WTC11 (cell line): ENCODE data around the gene FNDC1. TPM values are rescaled to one million over a fixed set of nuclear protein-coding genes. Genes with fewer than 3 reads are reported as not detected.

Experiments
- ATAC-seq: fragments of 200-7000 bp; cut with Tn5 transposase; 2 replicates; pipeline ENCODE4 v1.10.0; 2021; ENCODE audit warnings: mild to moderate bottlenecking, moderate library complexity
- CTCF ChIA-PET: fragments of 300-600 bp; sonication (Branson Sonifier 250); formaldehyde crosslinking; loops from one replicate; lab custom pipeline; 2021; ENCODE audit warnings: antibody characterized with exemption; lab: Charles Lee
- POLR2A ChIA-PET: fragments of 350-600 bp; sonication (Branson Sonifier 250); formaldehyde crosslinking; loops from one replicate; lab custom pipeline; 2021; ENCODE audit warnings: antibody characterized with exemption; lab: Charles Lee
- DNase-seq: peaks from one replicate; pipeline ENCODE4 v3.0.0; 2021; ENCODE audit warnings: low spot score
- H3K27ac Mint-ChIP-seq: 2 replicates; pipeline ENCODE4 v1.8.0; 2021; ENCODE audit warnings: mixed read lengths
- H3K27me3 Mint-ChIP-seq: 2 replicates; pipeline ENCODE4 v1.8.0; 2021; ENCODE audit warnings: low read depth, mild to moderate bottlenecking, moderate library complexity, mixed read lengths
- H3K36me3 Mint-ChIP-seq: 2 replicates; pipeline ENCODE4 v1.8.0; 2021; ENCODE audit warnings: mixed read lengths
- H3K4me1 Mint-ChIP-seq: 2 replicates; pipeline ENCODE4 v1.8.0; 2022; ENCODE audit warnings: mixed read lengths
- H3K4me3 Mint-ChIP-seq: 2 replicates; pipeline ENCODE4 v1.8.0; 2021; ENCODE audit warnings: mild to moderate bottlenecking, moderate library complexity, mixed read lengths
- H3K9me3 Mint-ChIP-seq: 2 replicates; pipeline ENCODE4 v1.8.0; 2021; ENCODE audit warnings: mixed read lengths
- FOXJ3 ChIP-seq: sonication (generic); formaldehyde crosslinking; IDR thresholded peaks from 2 replicates; pipeline ENCODE4 v1.9.0; 2021; ENCODE audit warnings: missing genetic modification reagents, mild to moderate bottlenecking, borderline replicate concordance
- FOXP1 ChIP-seq: sonication (generic); formaldehyde crosslinking; IDR thresholded peaks from 2 replicates; pipeline ENCODE4 v1.8.0; 2022; ENCODE audit warnings: missing genetic modification reagents, mild to moderate bottlenecking, moderate library complexity, borderline replicate concordance
- GABPB1 ChIP-seq: sonication (generic); formaldehyde crosslinking; IDR thresholded peaks from 2 replicates; pipeline ENCODE4 v1.8.1; 2023; ENCODE audit warnings: mild to moderate bottlenecking, missing genetic modification reagents
- GTF2I ChIP-seq: fragments of 250-450 bp; sonication (Bioruptor Pico); conservative IDR thresholded peaks from 2 replicates; pipeline ENCODE4 v1.4.0; 2021; ENCODE audit warnings: mild to moderate bottlenecking
- MYBL2 ChIP-seq: sonication (generic); formaldehyde crosslinking; IDR thresholded peaks from 2 replicates; pipeline ENCODE4 v1.8.1; 2023; ENCODE audit warnings: mild to moderate bottlenecking, moderate library complexity, missing genetic modification reagents
- SOX15 ChIP-seq: fragments of 250-450 bp; sonication (Bioruptor Pico); IDR thresholded peaks from 2 replicates; pipeline ENCODE4 v1.9.0; 2021; ENCODE audit warnings: mild to moderate bottlenecking
- ZNF219 ChIP-seq: sonication (generic); formaldehyde crosslinking; IDR thresholded peaks from 2 replicates; pipeline ENCODE4 v1.8.0; 2023; ENCODE audit warnings: missing genetic modification reagents, mild to moderate bottlenecking, borderline replicate concordance
- total RNA-seq: library from RNA; stranded (reverse); gene quantifications from 3 replicates; pipeline ENCODE4 v1.2.3, GENCODE V29; 2021
- TF ChIP-seq, protein P1 (sequence below): fragments of 250-450 bp; sonication (Bioruptor Pico); IDR thresholded peaks from 2 replicates; pipeline ENCODE4 v1.9.0; 2021; ENCODE audit warnings: mild to moderate bottlenecking
- TF ChIP-seq, protein P2 (sequence below): sonication (generic); formaldehyde crosslinking; conservative IDR thresholded peaks from 2 replicates; pipeline ENCODE4 v1.8.1; 2023; ENCODE audit warnings: mild to moderate bottlenecking, low read depth, missing genetic modification reagents, moderate library complexity
- TF ChIP-seq, protein P3 (sequence below): sonication (generic); formaldehyde crosslinking; IDR thresholded peaks from 2 replicates; pipeline ENCODE4 v1.8.0; 2022; ENCODE audit warnings: mild to moderate bottlenecking, missing genetic modification reagents
- TF ChIP-seq, protein P4 (sequence below): sonication (generic); formaldehyde crosslinking; IDR thresholded peaks from 2 replicates; pipeline ENCODE4 v1.8.1; 2022; ENCODE audit warnings: missing genetic modification reagents, borderline replicate concordance
- TF ChIP-seq, protein P5 (sequence below): sonication (generic); formaldehyde crosslinking; IDR thresholded peaks from 2 replicates; pipeline ENCODE4 v1.8.1; 2022; ENCODE audit warnings: mild to moderate bottlenecking, moderate library complexity, missing genetic modification reagents
- TF ChIP-seq, protein P6 (sequence below): sonication (generic); formaldehyde crosslinking; IDR thresholded peaks from 2 replicates; pipeline ENCODE4 v1.8.1; 2023; ENCODE audit warnings: mild to moderate bottlenecking, moderate library complexity, missing genetic modification reagents
- TF ChIP-seq, protein P7 (sequence below): sonication (generic); formaldehyde crosslinking; IDR thresholded peaks from 2 replicates; pipeline ENCODE4 v1.8.0; 2023; ENCODE audit warnings: missing genetic modification reagents
- TF ChIP-seq, protein P8 (sequence below): sonication (generic); formaldehyde crosslinking; IDR thresholded peaks from 2 replicates; pipeline ENCODE4 v1.8.1; 2022; ENCODE audit warnings: low read depth, missing genetic modification reagents, borderline replicate concordance
- TF ChIP-seq, protein P9 (sequence below): sonication (generic); formaldehyde crosslinking; conservative IDR thresholded peaks from 2 replicates; pipeline ENCODE4 v1.8.1; 2022; ENCODE audit warnings: mild to moderate bottlenecking, missing genetic modification reagents

FNDC1 gene
- total RNA-seq, 1 experiment from 2014 or later = 0.44 TPM

DNA sequence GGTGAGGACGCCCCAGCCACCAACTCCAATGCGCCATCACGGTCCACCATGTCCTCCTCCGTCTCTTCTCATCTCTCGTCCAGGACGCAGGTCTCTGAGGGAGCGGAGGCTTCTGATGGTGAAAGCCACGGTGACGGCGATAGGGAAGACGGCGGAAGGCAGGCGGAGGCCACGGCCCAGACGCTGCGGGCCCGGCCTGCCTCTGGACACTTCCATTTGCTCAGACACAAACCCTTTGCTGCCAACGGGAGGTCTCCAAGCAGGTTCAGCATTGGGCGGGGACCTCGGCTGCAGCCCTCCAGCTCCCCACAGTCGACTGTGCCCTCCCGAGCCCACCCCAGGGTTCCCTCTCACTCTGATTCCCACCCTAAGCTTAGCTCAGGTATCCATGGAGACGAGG, 63.6 kb downstream of the FNDC1 start (continued):
- TF ChIP-seq, protein P1, sequence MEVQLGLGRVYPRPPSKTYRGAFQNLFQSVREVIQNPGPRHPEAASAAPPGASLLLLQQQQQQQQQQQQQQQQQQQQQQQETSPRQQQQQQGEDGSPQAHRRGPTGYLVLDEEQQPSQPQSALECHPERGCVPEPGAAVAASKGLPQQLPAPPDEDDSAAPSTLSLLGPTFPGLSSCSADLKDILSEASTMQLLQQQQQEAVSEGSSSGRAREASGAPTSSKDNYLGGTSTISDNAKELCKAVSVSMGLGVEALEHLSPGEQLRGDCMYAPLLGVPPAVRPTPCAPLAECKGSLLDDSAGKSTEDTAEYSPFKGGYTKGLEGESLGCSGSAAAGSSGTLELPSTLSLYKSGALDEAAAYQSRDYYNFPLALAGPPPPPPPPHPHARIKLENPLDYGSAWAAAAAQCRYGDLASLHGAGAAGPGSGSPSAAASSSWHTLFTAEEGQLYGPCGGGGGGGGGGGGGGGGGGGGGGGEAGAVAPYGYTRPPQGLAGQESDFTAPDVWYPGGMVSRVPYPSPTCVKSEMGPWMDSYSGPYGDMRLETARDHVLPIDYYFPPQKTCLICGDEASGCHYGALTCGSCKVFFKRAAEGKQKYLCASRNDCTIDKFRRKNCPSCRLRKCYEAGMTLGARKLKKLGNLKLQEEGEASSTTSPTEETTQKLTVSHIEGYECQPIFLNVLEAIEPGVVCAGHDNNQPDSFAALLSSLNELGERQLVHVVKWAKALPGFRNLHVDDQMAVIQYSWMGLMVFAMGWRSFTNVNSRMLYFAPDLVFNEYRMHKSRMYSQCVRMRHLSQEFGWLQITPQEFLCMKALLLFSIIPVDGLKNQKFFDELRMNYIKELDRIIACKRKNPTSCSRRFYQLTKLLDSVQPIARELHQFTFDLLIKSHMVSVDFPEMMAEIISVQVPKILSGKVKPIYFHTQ (CRISPR knock-in tag) = no peak
- no peak for TF ChIP-seq FOXJ3
- TF ChIP-seq, protein P2, sequence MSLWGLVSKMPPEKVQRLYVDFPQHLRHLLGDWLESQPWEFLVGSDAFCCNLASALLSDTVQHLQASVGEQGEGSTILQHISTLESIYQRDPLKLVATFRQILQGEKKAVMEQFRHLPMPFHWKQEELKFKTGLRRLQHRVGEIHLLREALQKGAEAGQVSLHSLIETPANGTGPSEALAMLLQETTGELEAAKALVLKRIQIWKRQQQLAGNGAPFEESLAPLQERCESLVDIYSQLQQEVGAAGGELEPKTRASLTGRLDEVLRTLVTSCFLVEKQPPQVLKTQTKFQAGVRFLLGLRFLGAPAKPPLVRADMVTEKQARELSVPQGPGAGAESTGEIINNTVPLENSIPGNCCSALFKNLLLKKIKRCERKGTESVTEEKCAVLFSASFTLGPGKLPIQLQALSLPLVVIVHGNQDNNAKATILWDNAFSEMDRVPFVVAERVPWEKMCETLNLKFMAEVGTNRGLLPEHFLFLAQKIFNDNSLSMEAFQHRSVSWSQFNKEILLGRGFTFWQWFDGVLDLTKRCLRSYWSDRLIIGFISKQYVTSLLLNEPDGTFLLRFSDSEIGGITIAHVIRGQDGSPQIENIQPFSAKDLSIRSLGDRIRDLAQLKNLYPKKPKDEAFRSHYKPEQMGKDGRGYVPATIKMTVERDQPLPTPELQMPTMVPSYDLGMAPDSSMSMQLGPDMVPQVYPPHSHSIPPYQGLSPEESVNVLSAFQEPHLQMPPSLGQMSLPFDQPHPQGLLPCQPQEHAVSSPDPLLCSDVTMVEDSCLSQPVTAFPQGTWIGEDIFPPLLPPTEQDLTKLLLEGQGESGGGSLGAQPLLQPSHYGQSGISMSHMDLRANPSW = no peak

DNA sequence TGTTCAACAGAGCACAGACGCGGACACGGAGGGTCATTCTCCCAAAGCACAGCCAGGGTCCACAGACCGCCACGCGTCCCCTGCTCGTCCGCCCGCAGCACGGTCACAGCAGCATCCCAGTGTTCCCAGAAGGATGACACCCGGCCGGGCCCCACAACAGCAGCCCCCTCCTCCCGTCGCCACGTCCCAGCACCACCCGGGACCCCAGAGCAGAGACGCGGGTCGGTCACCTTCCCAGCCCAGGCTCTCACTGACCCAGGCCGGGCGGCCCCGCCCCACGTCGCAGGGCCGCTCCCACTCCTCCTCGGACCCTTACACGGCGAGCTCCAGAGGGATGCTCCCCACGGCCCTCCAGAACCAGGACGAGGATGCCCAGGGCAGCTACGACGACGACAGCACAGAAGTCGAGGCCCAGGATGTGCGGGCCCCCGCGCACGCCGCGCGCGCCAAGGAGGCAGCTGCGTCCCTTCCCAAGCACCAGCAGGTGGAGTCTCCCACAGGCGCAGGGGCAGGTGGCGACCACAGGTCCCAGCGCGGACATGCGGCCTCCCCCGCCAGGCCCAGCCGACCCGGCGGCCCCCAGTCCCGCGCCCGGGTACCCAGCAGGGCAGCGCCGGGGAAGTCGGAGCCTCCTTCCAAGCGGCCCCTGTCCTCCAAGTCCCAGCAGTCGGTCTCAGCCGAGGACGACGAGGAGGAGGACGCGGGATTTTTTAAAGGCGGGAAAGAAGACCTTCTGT, 64.3 kb downstream of the FNDC1 start:
- peak overlapping the region; percentile 61 for H3K4me3 Mint-ChIP-seq
- ATAC-seq (peak; percentile 90), DNase-seq (peak; percentile 60)
- H3K9me3 Mint-ChIP-seq = no peaks in the 10 kb centered on the region
- H3K36me3 Mint-ChIP-seq = no peaks in the 10 kb centered on the region
- ChIA-PET CTCF (interaction anchor here (0.7 to 3.1 kb wide), 9 partner anchors 16 to 421 kb away, joined by 3 to 23 read pairs (median 3); no protein-coding TSS in a partner anchor), POLR2A (no interaction called here)
- H3K4me1 Mint-ChIP-seq = no peaks in the 10 kb centered on the region
- H3K27me3 Mint-ChIP-seq = peaks cover 44% of the 10 kb centered on the region
- no peak overlapping the region for H3K27ac Mint-ChIP-seq
- TF ChIP-seq, protein P3, sequence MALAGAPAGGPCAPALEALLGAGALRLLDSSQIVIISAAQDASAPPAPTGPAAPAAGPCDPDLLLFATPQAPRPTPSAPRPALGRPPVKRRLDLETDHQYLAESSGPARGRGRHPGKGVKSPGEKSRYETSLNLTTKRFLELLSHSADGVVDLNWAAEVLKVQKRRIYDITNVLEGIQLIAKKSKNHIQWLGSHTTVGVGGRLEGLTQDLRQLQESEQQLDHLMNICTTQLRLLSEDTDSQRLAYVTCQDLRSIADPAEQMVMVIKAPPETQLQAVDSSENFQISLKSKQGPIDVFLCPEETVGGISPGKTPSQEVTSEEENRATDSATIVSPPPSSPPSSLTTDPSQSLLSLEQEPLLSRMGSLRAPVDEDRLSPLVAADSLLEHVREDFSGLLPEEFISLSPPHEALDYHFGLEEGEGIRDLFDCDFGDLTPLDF (CRISPR knock-in tag) = no peak
- TF ChIP-seq, protein P2 = no peak
- TF ChIP-seq ZNF219 (CRISPR knock-in tag) (no peak), GABPB1 (CRISPR knock-in tag) (no peak), FOXP1 (CRISPR knock-in tag) (peak; percentile 82; the same call in 1 of the 2 replicates), GTF2I (no peak), SOX15 (CRISPR knock-in tag) (no peak), MYBL2 (CRISPR knock-in tag) (0 out of 2 replicates have a peak, but pooled peaks have one; percentile 28)
- TF ChIP-seq, protein P4, sequence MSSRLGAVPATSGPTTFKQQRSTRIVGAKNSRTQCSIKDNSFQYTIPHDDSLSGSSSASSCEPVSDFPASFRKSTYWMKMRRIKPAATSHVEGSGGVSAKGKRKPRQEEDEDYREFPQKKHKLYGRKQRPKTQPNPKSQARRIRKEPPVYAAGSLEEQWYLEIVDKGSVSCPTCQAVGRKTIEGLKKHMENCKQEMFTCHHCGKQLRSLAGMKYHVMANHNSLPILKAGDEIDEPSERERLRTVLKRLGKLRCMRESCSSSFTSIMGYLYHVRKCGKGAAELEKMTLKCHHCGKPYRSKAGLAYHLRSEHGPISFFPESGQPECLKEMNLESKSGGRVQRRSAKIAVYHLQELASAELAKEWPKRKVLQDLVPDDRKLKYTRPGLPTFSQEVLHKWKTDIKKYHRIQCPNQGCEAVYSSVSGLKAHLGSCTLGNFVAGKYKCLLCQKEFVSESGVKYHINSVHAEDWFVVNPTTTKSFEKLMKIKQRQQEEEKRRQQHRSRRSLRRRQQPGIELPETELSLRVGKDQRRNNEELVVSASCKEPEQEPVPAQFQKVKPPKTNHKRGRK (CRISPR knock-in tag) = no peak
- TF ChIP-seq, protein P5, sequence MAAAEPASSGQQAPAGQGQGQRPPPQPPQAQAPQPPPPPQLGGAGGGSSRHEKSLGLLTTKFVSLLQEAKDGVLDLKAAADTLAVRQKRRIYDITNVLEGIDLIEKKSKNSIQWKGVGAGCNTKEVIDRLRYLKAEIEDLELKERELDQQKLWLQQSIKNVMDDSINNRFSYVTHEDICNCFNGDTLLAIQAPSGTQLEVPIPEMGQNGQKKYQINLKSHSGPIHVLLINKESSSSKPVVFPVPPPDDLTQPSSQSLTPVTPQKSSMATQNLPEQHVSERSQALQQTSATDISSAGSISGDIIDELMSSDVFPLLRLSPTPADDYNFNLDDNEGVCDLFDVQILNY (CRISPR knock-in tag) = peak; percentile 75; the same call in 1 of the 2 replicates
- TF ChIP-seq, protein P6, sequence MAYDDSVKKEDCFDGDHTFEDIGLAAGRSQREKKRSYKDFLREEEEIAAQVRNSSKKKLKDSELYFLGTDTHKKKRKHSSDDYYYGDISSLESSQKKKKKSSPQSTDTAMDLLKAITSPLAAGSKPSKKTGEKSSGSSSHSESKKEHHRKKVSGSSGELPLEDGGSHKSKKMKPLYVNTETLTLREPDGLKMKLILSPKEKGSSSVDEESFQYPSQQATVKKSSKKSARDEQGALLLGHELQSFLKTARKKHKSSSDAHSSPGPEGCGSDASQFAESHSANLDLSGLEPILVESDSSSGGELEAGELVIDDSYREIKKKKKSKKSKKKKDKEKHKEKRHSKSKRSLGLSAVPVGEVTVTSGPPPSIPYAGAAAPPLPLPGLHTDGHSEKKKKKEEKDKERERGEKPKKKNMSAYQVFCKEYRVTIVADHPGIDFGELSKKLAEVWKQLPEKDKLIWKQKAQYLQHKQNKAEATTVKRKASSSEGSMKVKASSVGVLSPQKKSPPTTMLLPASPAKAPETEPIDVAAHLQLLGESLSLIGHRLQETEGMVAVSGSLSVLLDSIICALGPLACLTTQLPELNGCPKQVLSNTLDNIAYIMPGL (CRISPR knock-in tag) = peak; percentile 57
- TF ChIP-seq, protein P7, sequence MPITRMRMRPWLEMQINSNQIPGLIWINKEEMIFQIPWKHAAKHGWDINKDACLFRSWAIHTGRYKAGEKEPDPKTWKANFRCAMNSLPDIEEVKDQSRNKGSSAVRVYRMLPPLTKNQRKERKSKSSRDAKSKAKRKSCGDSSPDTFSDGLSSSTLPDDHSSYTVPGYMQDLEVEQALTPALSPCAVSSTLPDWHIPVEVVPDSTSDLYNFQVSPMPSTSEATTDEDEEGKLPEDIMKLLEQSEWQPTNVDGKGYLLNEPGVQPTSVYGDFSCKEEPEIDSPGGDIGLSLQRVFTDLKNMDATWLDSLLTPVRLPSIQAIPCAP (CRISPR knock-in tag) = no peak
- TF ChIP-seq, protein P8, sequence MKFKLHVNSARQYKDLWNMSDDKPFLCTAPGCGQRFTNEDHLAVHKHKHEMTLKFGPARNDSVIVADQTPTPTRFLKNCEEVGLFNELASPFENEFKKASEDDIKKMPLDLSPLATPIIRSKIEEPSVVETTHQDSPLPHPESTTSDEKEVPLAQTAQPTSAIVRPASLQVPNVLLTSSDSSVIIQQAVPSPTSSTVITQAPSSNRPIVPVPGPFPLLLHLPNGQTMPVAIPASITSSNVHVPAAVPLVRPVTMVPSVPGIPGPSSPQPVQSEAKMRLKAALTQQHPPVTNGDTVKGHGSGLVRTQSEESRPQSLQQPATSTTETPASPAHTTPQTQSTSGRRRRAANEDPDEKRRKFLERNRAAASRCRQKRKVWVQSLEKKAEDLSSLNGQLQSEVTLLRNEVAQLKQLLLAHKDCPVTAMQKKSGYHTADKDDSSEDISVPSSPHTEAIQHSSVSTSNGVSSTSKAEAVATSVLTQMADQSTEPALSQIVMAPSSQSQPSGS = no peak
- TF ChIP-seq, protein P9, sequence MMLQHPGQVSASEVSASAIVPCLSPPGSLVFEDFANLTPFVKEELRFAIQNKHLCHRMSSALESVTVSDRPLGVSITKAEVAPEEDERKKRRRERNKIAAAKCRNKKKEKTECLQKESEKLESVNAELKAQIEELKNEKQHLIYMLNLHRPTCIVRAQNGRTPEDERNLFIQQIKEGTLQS (CRISPR knock-in tag) = no peak
